ENCODE measurements around the gene EMILIN1.
"Not testable (repeated sequence)": the region's sequence is repeated elsewhere in the genome, so short reads cannot be mapped to it uniquely, and the experiment has no call there.

The EMILIN1 gene

DNA sequence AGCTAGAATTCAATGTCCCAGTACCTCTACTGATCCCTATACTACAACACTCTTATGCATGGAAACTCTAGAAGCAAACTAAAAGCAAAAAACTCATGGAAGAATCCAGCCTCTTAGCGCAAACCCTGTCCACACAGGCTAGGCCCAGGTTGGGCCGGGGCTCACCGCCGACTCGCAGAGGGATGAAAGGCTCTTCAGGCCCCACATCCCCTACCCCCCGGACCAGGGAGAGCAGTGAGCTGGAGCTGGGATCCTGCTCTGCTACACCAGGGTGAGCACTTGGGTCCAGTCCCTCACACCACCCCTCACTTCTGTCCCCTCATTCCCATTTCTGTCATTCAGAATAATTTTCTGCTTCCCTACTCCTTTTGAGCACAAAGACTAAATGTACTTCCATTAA, 9.0 kb upstream of the EMILIN1 start:
- peaks cover 44% of the 10 kb centered on the region for H3K36me3 Mint-ChIP-seq (ENCODE audit: low read depth)

DNA sequence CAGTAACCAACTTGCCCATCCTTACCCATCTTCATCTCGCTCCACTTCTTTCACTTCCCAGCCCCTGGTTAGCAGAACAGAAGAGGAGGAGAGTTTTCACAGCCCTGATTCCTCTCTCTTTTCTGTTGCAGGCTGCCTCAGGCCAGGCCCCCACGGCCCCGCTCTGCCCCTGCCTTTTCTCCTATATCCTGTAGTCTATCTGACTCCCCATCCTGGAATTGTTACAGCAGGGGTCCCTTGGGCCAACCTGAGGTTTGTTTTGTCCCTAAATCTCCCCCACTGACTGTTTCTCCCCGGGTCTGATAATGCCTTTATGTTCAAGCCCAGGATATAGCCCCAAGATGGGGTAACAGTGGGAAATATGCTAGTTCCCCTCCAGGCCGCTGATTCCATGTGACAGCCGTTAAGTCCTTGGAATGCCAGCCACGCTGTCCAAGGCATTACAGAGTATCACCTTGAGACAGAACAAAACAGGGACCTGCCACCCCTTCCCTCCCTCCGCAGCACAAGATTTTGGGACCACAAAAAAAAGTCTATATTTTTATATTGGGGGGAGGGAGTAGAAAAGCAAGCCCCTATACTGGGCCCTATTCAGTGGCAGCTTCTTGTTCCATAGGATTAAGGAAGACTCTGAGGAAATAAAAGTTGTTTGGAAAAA, 8.3 kb upstream of the EMILIN1 start:
- no peaks in the 10 kb centered on the region for H3K27me3 Mint-ChIP-seq (ENCODE audit: low read depth)
- DNase-seq (ENCODE audit: low spot score): no peak
- H3K9me3 Mint-ChIP-seq: no peaks in the 10 kb centered on the region
- H3K4me1 Mint-ChIP-seq (ENCODE audit: low read depth): peaks cover 55% of the 10 kb centered on the region
- H3K36me3 Mint-ChIP-seq (ENCODE audit: low read depth): peaks cover 44% of the 10 kb centered on the region
- H3K4me3 Mint-ChIP-seq: peak overlapping the region; percentile 98
- H3K27ac Mint-ChIP-seq: peak overlapping the region; percentile 94

More for the DNA sequence above, 9.0 kb upstream of the EMILIN1 start:
- H3K4me1 Mint-ChIP-seq (ENCODE audit: low read depth): peaks cover 50% of the 10 kb centered on the region
- H3K27ac Mint-ChIP-seq: peak overlapping the region; percentile 28
- no peaks in the 10 kb centered on the region for H3K9me3 Mint-ChIP-seq
- no peaks in the 10 kb centered on the region for H3K27me3 Mint-ChIP-seq (ENCODE audit: low read depth)
- H3K4me3 Mint-ChIP-seq: peak overlapping the region; percentile 98
- DNase-seq (ENCODE audit: low spot score): no peak

DNA sequence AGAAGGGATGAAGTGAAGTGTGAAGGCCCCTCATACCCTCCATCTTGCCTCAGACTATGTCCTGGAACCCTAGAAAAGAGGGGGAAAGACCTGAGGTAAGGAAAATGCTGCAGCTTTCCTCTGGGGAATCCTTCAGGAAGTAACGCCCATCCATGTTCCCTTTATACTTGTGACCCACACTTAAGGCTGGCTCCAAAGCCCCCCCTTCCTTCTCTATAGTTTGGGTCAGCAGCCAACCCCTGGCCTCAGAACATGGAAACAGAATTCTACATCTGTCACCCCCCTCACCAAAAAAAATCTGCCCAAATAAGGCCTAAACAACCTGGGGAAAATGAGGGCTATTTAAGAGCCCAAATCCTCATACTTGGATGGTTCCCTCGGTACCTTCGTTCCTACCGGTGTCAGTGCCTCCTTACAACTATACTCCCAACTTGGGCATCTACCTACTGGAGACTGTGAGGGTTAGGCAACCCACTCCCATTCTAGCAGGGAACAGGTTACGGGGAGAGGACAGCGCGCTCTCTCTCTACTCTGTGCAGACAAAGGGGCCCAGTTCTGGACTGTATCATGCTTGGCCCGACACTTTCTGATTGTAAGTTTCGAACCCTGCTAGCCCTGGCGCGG, 7.7 kb upstream of the EMILIN1 start:
- no peak for DNase-seq (ENCODE audit: low spot score)
- H3K4me3 Mint-ChIP-seq: peak overlapping the region; percentile 98
- peaks cover 58% of the 10 kb centered on the region for H3K4me1 Mint-ChIP-seq (ENCODE audit: low read depth)
- H3K27ac Mint-ChIP-seq: peak overlapping the region; percentile 94
- H3K36me3 Mint-ChIP-seq (ENCODE audit: low read depth): peaks cover 38% of the 10 kb centered on the region
- H3K9me3 Mint-ChIP-seq: no peaks in the 10 kb centered on the region
- H3K27me3 Mint-ChIP-seq (ENCODE audit: low read depth): no peaks in the 10 kb centered on the region

DNA sequence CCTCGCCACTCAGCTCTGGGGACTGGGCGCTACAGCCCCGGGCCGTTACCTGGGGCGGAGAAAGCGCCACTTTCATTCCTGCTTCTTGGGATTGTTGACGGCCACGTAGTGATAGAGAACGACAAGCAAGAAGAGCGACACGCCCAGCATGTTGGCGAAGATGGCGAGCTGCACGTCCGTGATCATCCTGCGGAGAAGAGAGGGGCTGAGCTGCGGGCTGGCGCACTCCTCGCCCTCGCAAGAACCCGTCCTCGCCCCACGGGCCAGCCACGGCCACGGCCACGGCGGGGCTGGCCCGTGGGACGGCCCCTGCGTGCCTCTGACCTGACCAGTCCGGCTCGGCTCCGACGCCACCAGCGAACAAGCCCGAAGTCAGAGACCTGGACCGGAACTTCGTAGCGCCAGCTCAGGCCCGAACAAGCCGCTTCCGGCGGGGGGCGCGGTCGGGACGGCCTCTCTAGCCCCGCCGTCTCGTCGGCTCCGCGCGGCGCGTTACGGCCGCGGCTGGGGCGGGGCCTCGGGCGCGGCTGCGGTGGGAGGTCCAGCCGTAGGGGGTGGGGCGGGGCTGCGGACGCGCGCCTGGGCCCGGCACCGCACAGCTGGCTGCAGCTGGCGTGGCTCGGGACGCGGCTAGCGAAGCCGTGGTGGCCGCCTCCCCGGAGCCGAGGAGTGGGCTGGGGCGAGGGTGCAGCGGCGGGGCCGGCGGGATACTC, 7.0 kb upstream of the EMILIN1 start, which contains the start of gene OST4:
TSS of gene OST4 (minus strand) at position 378 of the 713 bp plus-strand sequence.
- peaks cover 2% of the 10 kb centered on the region for H3K27me3 Mint-ChIP-seq (ENCODE audit: low read depth)
- H3K4me3 Mint-ChIP-seq: peak within 1 kb of the TSS; percentile 98
- peaks cover 64% of the 10 kb centered on the region for H3K4me1 Mint-ChIP-seq (ENCODE audit: low read depth)
- no peaks in the 10 kb centered on the region for H3K9me3 Mint-ChIP-seq
- peaks cover 34% of the 10 kb centered on the region for H3K36me3 Mint-ChIP-seq (ENCODE audit: low read depth)
- DNase-seq (ENCODE audit: low spot score): peak; percentile 94
- H3K27ac Mint-ChIP-seq: peak within 1 kb of the TSS; percentile 94

DNA sequence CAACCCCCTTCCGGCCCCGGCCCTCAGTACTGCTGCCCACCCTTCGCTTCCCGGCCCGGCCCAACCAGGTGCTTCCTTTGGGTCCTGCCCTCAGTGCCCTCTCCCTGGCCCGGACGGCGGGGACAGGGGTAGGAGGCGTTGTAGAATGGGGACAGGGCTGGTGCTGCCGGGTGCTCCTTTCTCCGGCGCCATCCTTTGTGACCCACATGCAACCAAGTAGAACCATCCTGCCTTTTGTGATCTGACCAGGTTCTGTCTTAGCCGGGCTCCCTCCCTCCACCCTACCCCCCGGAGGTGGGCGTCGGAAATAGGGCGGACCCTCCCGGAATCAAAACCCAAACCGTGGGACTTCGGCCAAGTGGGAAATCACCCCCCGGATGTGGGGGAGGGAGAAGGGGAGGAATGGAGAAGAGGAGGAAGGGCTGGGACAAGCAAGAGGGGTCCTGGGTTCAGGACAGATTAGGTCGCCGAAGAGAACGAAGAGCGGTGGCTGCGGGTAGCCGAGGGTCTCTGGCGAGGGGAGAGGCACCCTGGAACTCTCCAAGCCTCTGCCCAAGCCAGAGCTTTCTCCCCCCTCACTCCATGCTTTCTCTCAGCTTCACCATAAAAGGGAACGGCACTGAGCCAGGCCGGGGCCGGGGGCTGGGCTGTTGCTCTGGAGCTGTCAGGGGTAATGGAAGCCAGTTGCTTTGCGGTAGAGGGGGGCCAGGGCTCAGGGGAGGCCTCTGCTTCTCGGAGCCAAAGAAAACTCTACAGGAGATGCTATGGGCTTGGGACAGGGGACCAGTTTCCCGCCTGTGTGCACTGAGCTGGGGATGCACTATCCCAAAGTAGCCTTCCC, 6.2 kb upstream of the EMILIN1 start:
- Mint-ChIP-seq H3K4me3 (peak overlapping the region; percentile 90), H3K4me1 (ENCODE audit: low read depth) (peaks cover 70% of the 10 kb centered on the region), H3K27ac (peak overlapping the region; percentile 81), H3K9me3 (no peaks in the 10 kb centered on the region), H3K27me3 (ENCODE audit: low read depth) (peaks cover 2% of the 10 kb centered on the region), H3K36me3 (ENCODE audit: low read depth) (peaks cover 34% of the 10 kb centered on the region)
- peak; percentile 49 for DNase-seq (ENCODE audit: low spot score)

DNA sequence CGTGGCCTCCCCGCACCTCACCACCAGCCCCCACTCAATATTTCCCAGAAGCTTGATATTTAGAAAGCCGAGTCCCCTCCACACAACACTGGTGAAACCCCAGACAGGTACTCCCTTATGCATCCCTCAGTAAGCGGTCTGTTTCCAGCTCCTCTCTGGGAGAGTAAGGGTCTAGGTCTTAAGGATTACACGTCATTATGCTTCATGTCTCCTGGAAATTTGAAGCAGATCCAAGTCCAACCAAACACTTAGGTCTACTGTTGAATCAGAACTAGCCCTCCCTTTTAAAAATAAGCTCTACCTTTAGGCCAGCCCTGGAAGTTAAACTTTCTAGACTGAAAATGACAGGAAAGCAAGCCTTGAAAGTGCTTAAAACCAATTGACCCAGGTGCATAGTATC, 5.5 kb upstream of the EMILIN1 start:
- H3K27ac Mint-ChIP-seq: peak overlapping the region; percentile 81

DNA sequence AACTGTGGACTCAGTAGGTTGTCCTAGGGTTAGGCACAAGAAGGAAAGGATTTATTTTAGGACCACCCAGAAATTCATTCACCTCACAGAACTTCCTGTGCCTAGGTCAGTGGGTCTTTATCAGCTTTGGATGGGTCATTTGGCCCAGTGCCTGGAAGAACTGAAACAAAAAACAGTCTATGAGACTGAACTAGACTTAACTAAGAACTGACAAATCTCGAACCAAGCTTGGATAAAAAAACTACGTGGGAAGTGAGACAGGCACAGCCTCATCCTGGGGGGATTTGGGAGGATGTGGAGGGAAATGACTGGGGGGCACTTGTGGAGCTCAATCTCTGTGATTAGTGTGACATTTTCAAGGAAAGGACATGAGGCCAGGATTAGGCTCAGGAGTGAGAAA, 4.6 kb upstream of the EMILIN1 start:
- Mint-ChIP-seq H3K4me1 (ENCODE audit: low read depth) (peaks cover 63% of the 10 kb centered on the region), H3K27me3 (ENCODE audit: low read depth) (peaks cover 2% of the 10 kb centered on the region), H3K36me3 (ENCODE audit: low read depth) (peaks cover 22% of the 10 kb centered on the region), H3K27ac (peak overlapping the region; percentile 2), H3K4me3 (no peak overlapping the region), H3K9me3 (no peaks in the 10 kb centered on the region)
- DNase-seq (ENCODE audit: low spot score): no peak

More for the DNA sequence above, 5.5 kb upstream of the EMILIN1 start:
- H3K4me3 Mint-ChIP-seq: peak overlapping the region; percentile 90
- H3K36me3 Mint-ChIP-seq (ENCODE audit: low read depth): peaks cover 30% of the 10 kb centered on the region
- no peak for DNase-seq (ENCODE audit: low spot score)
- no peaks in the 10 kb centered on the region for H3K9me3 Mint-ChIP-seq
- peaks cover 2% of the 10 kb centered on the region for H3K27me3 Mint-ChIP-seq (ENCODE audit: low read depth)
- peaks cover 70% of the 10 kb centered on the region for H3K4me1 Mint-ChIP-seq (ENCODE audit: low read depth)

DNA sequence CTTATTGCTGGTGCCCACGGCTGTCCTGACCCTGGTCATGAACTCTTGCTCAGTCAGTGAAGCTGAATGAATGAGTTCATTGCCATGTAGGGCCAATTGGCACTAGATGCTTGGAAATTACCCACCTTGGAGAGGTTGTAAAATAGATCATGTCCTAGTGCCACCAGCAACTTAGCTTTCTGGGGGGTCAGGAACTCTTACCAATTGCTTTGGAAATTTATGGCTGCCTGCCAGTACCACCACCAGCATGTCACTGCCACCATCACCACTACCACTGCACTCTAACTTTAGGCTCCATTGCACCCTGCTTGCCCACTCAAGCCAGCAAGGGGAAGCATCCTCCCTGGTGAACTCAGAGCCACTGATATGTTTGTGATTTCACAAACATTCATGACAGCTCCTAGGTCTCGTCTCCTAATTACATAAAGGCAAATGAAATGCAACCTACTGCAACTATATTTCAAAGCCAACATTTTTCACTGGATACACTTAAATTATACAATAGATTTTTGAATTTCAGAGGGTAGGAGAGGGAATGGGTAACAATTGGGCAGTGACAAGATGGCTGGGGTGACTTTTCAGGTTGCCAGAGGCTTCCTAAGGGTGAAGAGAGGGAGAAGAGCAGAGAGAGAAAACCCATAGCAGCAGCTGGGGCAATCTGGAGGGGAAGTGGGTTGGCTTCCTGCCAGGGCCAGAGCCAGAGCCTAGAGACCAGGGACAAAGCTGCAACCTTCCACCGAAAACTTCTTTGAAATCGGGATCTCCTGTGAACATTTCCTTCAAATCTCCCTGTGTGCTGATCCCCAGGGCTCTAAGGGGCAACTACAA, 3.5 kb upstream of the EMILIN1 start:
- Mint-ChIP-seq H3K4me1 (ENCODE audit: low read depth) (peaks cover 52% of the 10 kb centered on the region), H3K27ac (peak overlapping the region; percentile 82), H3K27me3 (ENCODE audit: low read depth) (peaks cover 2% of the 10 kb centered on the region), H3K4me3 (peak overlapping the region; percentile 51), H3K36me3 (ENCODE audit: low read depth) (peaks cover 11% of the 10 kb centered on the region), H3K9me3 (no peaks in the 10 kb centered on the region)
- DNase-seq (ENCODE audit: low spot score): no peak

DNA sequence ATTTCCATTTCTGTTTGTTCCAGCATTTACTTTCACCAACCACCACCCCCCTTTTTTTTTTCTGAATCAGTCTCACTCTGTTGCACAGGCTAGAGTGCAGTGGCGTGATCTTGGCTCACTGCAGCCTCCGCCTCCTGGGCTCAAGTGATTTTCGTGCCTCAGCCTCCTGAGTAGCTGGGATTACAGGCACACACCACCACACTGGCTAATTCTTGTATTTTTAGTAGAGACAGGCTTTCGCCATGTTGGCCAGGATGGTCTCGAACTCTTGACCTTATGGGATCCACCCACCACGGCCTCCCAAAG, 2.9 kb upstream of the EMILIN1 start:
- DNase-seq (ENCODE audit: low spot score): not testable (repeated sequence)

DNA sequence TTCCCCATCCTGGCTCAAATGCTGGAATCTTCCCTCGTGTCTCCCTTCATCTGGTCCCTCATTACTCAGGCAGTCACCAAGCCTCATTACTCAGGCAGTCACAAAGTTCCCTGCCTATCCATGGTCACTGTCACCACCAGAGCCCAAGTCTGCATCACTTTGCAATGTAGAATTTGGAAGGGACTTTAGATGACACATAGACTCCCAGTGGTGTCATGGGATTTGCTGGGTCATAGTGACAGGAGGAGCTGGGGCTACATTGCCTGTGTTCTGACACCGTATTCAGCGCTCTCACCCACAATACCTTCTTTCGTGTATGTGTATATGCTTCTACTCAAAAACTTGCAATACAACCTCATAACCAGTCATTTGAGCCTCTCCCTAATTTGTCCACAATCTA, 2.1 kb upstream of the EMILIN1 start:
- H3K27me3 Mint-ChIP-seq (ENCODE audit: low read depth): peaks cover 2% of the 10 kb centered on the region
- H3K9me3 Mint-ChIP-seq: no peaks in the 10 kb centered on the region
- DNase-seq (ENCODE audit: low spot score): no peak
- H3K36me3 Mint-ChIP-seq (ENCODE audit: low read depth): peaks cover under 1% of the 10 kb centered on the region
- peak overlapping the region; percentile 73 for H3K27ac Mint-ChIP-seq
- H3K4me1 Mint-ChIP-seq (ENCODE audit: low read depth): peaks cover 54% of the 10 kb centered on the region
- peak overlapping the region; percentile 22 for H3K4me3 Mint-ChIP-seq

More for the DNA sequence above, 2.9 kb upstream of the EMILIN1 start:
- H3K27me3 Mint-ChIP-seq (ENCODE audit: low read depth); H3K36me3 Mint-ChIP-seq (ENCODE audit: low read depth); H3K9me3 Mint-ChIP-seq: not testable (repeated sequence)
- Mint-ChIP-seq H3K4me3 (peak overlapping the region; percentile 51), H3K4me1 (ENCODE audit: low read depth) (peaks cover 52% of the 10 kb centered on the region), H3K27ac (peak overlapping the region; percentile 82)

DNA sequence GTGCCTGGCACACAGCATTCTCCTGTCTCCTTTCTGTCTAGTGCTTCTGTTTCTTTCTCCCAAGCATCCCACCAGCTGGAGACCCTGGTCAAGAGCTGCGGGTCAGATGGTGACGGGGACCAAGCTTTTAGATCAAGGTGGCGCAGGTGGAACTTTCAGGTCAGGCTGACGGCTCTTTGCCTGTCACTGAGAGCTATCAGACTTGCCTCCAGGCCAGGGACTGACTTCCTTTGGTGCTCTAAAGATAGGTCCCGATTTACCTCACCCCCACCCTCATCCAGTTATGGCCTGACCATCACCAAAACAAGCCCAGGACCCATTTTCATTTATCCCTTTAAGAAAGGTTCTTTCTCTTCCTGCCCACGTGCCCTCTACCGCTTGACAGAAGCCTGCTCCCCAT, 1.2 kb upstream of the EMILIN1 start:
- peaks cover 56% of the 10 kb centered on the region for H3K4me1 Mint-ChIP-seq (ENCODE audit: low read depth)

DNA sequence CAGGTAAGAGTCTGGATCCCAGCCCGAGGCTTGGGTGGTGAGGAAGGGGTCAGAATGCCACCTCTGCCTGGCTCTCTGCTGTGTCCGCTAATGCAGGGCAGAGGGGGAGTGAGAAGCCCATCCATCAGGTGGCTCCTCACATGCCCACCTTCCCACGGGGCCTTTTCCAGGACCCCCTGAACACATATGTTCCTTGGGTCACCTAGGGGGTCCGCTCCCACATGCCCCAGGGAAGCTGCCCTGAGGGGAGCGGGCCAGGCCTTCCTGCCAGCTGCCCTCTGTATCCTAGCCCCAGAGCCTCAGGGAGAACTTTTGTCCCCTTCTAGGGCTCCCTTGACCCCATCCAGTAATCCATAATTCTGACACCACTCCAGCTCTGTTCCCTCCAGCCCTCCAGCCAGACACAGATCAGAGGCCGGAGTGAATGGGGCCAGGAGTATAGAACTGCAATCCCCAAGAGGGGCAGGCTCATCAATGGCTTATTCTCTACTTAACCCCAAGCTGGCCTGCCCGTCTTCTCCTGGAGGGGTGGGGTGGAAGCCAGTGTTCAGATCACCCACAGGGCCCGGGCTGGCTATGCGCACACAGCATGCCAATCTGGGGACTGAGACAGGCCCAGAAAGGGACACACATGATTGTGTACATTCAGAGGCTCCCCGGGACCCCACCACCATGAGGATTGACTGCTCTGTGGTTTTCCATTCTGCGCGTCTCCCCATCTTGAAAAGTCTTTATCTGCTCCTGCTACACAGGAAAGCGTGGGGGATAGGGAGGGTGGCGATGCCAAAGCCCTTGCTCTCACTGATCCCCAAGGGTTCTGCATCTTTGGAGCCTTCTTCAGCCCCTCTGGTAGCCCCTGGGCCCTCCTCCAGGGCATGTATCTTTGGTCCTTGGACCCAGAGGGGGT, 1.1 kb downstream of the EMILIN1 start:
- Mint-ChIP-seq H3K27ac (peak overlapping the region; percentile 29), H3K4me1 (ENCODE audit: low read depth) (peaks cover 47% of the 10 kb centered on the region), H3K4me3 (no peak overlapping the region), H3K27me3 (ENCODE audit: low read depth) (peaks cover 2% of the 10 kb centered on the region), H3K9me3 (no peaks in the 10 kb centered on the region), H3K36me3 (ENCODE audit: low read depth) (peaks cover 2% of the 10 kb centered on the region)
- DNase-seq (ENCODE audit: low spot score): no peak

More for the DNA sequence above, 1.2 kb upstream of the EMILIN1 start:
- Mint-ChIP-seq H3K36me3 (ENCODE audit: low read depth) (peaks cover 2% of the 10 kb centered on the region), H3K27ac (peak overlapping the region; percentile 28), H3K27me3 (ENCODE audit: low read depth) (peaks cover 2% of the 10 kb centered on the region), H3K4me3 (no peak overlapping the region), H3K9me3 (no peaks in the 10 kb centered on the region)
- no peak for DNase-seq (ENCODE audit: low spot score)

Measured in T-helper 2 cell treated with Interferon-gamma antibody and Interleukin-4, amounts not matched to agents 5 μg/mL and 100 μg/mL, for 36 hours (primary cell).